ENCODE results near the gene SLC23A2.

DNA sequence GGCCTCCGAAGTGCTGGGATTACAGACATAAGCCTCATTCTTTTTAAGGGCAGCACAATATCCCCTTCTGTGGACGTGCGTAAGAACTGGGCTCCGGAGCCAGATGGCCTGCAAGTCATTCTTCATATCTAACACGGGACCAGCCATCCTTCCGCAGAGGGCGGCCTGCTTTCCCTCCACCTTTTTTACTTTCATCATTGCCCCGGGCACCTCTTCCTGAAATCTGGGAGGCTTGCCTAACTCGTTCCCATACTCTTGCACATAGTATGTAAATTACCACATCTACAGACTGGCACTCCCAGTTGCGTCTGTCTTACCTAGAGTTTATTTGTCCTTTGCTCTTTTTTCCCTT lies 29.9 kb upstream of the SLC23A2 start:
- TF ChIP-seq, protein P1, sequence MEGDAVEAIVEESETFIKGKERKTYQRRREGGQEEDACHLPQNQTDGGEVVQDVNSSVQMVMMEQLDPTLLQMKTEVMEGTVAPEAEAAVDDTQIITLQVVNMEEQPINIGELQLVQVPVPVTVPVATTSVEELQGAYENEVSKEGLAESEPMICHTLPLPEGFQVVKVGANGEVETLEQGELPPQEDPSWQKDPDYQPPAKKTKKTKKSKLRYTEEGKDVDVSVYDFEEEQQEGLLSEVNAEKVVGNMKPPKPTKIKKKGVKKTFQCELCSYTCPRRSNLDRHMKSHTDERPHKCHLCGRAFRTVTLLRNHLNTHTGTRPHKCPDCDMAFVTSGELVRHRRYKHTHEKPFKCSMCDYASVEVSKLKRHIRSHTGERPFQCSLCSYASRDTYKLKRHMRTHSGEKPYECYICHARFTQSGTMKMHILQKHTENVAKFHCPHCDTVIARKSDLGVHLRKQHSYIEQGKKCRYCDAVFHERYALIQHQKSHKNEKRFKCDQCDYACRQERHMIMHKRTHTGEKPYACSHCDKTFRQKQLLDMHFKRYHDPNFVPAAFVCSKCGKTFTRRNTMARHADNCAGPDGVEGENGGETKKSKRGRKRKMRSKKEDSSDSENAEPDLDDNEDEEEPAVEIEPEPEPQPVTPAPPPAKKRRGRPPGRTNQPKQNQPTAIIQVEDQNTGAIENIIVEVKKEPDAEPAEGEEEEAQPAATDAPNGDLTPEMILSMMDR (IDR thresholded peaks at IDR 0.05): no peak
- TF ChIP-seq POLR2AphosphoS5 (IDR thresholded peaks at IDR 0.05; ENCODE audit: low read depth, low read length): no peak
- no peak for TF ChIP-seq SIN3A (IDR thresholded peaks at IDR 0.05; ENCODE audit: borderline replicate concordance, insufficient read depth, low read depth, low read length)

Data from Panc1 (cell line).